Thyroid gland (tissue), 4 donors: ENCODE results near the gene CAVIN2.

Experiments used
- CTCF ChIP-seq, 6 experiments: fragments of 200-600 bp in 3 of 6; fragments of 450-650 bp in 3 of 6; sonication (generic) in 3 of 6; IDR thresholded peaks; one replicate each; pipeline ENCODE4 v1.5.1; 2016 to 2019; ENCODE audit warnings: antibody characterized with exemption in 6 of 6, mild to moderate bottlenecking in 2 of 6, inconsistent platforms in 1 of 6, moderate library complexity in 1 of 6
- POLR2A ChIP-seq, 2 donors: fragments of 450-650 bp; IDR thresholded peaks; one replicate each; pipeline ENCODE4 v1.6.1; 2017; ENCODE audit warnings: antibody characterized with exemption in 2 of 2, mild to moderate bottlenecking in 2 of 2, moderate library complexity in 1 of 2

- TF ChIP-seq CTCF (IDR thresholded peaks at IDR 0.05) (no peak), POLR2A (IDR thresholded peaks at IDR 0.05) (no peak)
Measured at GRCh38 chr2:191803007-191803406, 43.9 kb downstream of the CAVIN2 start.
